B cell (primary cell): ENCODE results near the gene CKAP2L. TPM values are rescaled to one million over a fixed set of nuclear protein-coding genes. Genes with fewer than 3 reads are reported as not detected.

Source experiments
- ATAC-seq: fragments of 200-7000 bp; cut with Tn5 transposase; one replicate; pipeline ENCODE4 v1.10.0; 2021; ENCODE audit warnings: low read depth, mild to moderate bottlenecking, moderate number of reproducible peaks, moderate library complexity
- CTCF ChIA-PET: fragments of 350-600 bp; sonication (Branson Sonifier 250); formaldehyde crosslinking; loops from one replicate; lab custom pipeline; 2021; ENCODE audit warnings: antibody characterized with exemption, inconsistent platforms; lab: Charles Lee
- POLR2A ChIA-PET: fragments of 350-600 bp; sonication (Branson Sonifier 250); formaldehyde crosslinking; loops from one replicate; lab custom pipeline; 2021; ENCODE audit warnings: antibody characterized with exemption; lab: Charles Lee
- DNase-seq: peaks from one replicate; pipeline ENCODE4 v3.0.0; 2013
- H2AFZ ChIP-seq: 2 replicates; pipeline ENCODE4 v1.6.1; 2012; ENCODE audit warnings: mild to moderate bottlenecking, low read depth, low read length; ENCODE audit not compliant: insufficient read depth, poor library complexity, severe bottlenecking
- H3K27ac ChIP-seq, 2 donors: 1 replicate in 1 of 2; 2 replicates in 1 of 2; pipeline ENCODE4 v1.5.1; 2012 to 2013; ENCODE audit warnings: low read length in 2 of 2, mild to moderate bottlenecking in 2 of 2, moderate library complexity in 1 of 2
- H3K27me3 ChIP-seq, 4 experiments: fragments of 200-600 bp in 1 of 4; sonication (generic) in 1 of 4; replicated peaks in 1 of 4; 1 replicate in 2 of 4; 2 replicates in 2 of 4; pipeline versions ENCODE4 v1.6.1 to v1.7.0; 2013 to 2016; ENCODE audit warnings: low read length in 3 of 4, mild to moderate bottlenecking in 2 of 4, mixed read lengths in 1 of 4, moderate library complexity in 1 of 4; ENCODE audit not compliant: insufficient read depth in 4 of 4, control insufficient read depth in 3 of 4; ENCODE audit errors: control extremely low read depth in 1 of 4
- H3K36me3 ChIP-seq, 2 experiments: replicated peaks in 1 of 2; 1 replicate in 1 of 2; 2 replicates in 1 of 2; pipeline versions ENCODE4 v1.6.1 to v1.7.1; 2013; ENCODE audit warnings: low read length in 1 of 2; ENCODE audit not compliant: insufficient read depth in 2 of 2, control insufficient read depth in 1 of 2; ENCODE audit errors: control extremely low read depth in 1 of 2, extremely low read depth in 1 of 2
- H3K4me1 ChIP-seq, 2 donors: fragments of 200-600 bp in 1 of 2; sonication (generic) in 1 of 2; 1 replicate in 1 of 2; 2 replicates in 1 of 2; pipeline versions ENCODE4 v1.5.1 to v1.6.1; 2013 to 2017; ENCODE audit warnings: low read length in 2 of 2; ENCODE audit not compliant: control insufficient read depth in 2 of 2, insufficient read depth in 2 of 2
- H3K4me2 ChIP-seq: replicated peaks from 2 replicates; pipeline ENCODE3; 2012; ENCODE audit warnings: mild to moderate bottlenecking, low read depth, low read length; ENCODE audit not compliant: poor library complexity, severe bottlenecking
- H3K4me3 ChIP-seq, 5 experiments: fragments of 200-600 bp in 1 of 5; sonication (generic) in 1 of 5; 1 replicate in 3 of 5; 2 replicates in 2 of 5; pipeline versions ENCODE4 v1.5.1 to v1.7.0; 2011 to 2016; ENCODE audit warnings: low read length in 4 of 5, mild to moderate bottlenecking in 4 of 5, low read depth in 2 of 5, control low read depth in 1 of 5, moderate library complexity in 1 of 5; ENCODE audit not compliant: insufficient read depth in 1 of 5; ENCODE audit errors: control extremely low read depth in 1 of 5, extremely low read depth in 1 of 5
- H3K79me2 ChIP-seq: fragments of 200-600 bp; sonication (generic); one replicate; pipeline ENCODE4 v1.6.0; 2016; ENCODE audit warnings: low read length; ENCODE audit not compliant: control insufficient read depth, insufficient read depth
- H3K9ac ChIP-seq: fragments of 200-600 bp; sonication (generic); 2 replicates; pipeline ENCODE4 v1.6.1; 2017; ENCODE audit warnings: mild to moderate bottlenecking, low read length, moderate library complexity
- H3K9me3 ChIP-seq, 3 donors: one replicate each; pipeline versions ENCODE4 v1.6.1 to v1.7.1; 2013; ENCODE audit warnings: low read length in 2 of 3; ENCODE audit not compliant: control insufficient read depth in 2 of 3, insufficient read depth in 1 of 3; ENCODE audit errors: control extremely low read depth in 1 of 3
- H4K20me1 ChIP-seq: 2 replicates; pipeline ENCODE4 v1.6.0; 2012; ENCODE audit warnings: mild to moderate bottlenecking, low read length; ENCODE audit not compliant: insufficient read depth, control insufficient read depth, poor library complexity, severe bottlenecking
- H3K27ac Mint-ChIP-seq: one replicate; pipeline ENCODE4 v1.8.0; 2021; ENCODE audit warnings: mixed read lengths
- H3K27me3 Mint-ChIP-seq: one replicate; pipeline ENCODE4 v1.8.0; 2021; ENCODE audit warnings: mixed read lengths
- H3K4me1 Mint-ChIP-seq: one replicate; pipeline ENCODE4 v1.8.0; 2021; ENCODE audit warnings: mixed read lengths
- H3K4me3 Mint-ChIP-seq: one replicate; pipeline ENCODE4 v1.8.0; 2021; ENCODE audit warnings: mixed read lengths
- H3K9me3 Mint-ChIP-seq: one replicate; pipeline ENCODE4 v1.8.0; 2022; ENCODE audit warnings: mixed read lengths; ENCODE audit not compliant: insufficient read depth
- EZH2 ChIP-seq: IDR thresholded peaks from 2 replicates; pipeline ENCODE4 v1.6.1; 2012; ENCODE audit warnings: borderline replicate concordance, low read depth, mild to moderate bottlenecking, moderate library complexity, low read length; ENCODE audit not compliant: insufficient read depth, poor library complexity, severe bottlenecking
- WGBS: methylation state at CpG from one replicate; pipeline ENCODE4 v1.1.5; 2013; ENCODE audit warnings: missing lambda C conversion rate; ENCODE audit not compliant: insufficient coverage; 5-methylcytosine and 5-hydroxymethylcytosine counted together
- intact Hi-C: fragments of 100-400 bp; cut with micrococcal nuclease; formaldehyde crosslinking; loops from one replicate; pipeline ENCODE4 v1.10.0; 2022
- polyA plus RNA-seq: library from polyadenylated mRNA; depleted of rRNA; stranded (reverse); fragments of >200 nt; gene quantifications from 2 replicates; pipeline ENCODE4 v1.2.3, GENCODE V29; 2012
- total RNA-seq, 2 donors: library from RNA; stranded (reverse); fragments of 120-200 nt in 1 of 2; gene quantifications; 1 replicate in 1 of 2; 2 replicates in 1 of 2; pipeline versions ENCODE4 v1.2.3 to v1.2.4, GENCODE V29; 2013 to 2022
- TF ChIP-seq, protein P1 (sequence below): fragments of 200-600 bp; IDR thresholded peaks from one replicate; pipeline ENCODE4 v1.8.0; 2022; ENCODE audit warnings: antibody characterized with exemption, mild to moderate bottlenecking

The CKAP2L gene
- total and polyA plus RNA-seq, 2 donors (not counting 1 experiment from before 2014, with no cell fraction given), result 0.01 to 0.25 TPM

DNA sequence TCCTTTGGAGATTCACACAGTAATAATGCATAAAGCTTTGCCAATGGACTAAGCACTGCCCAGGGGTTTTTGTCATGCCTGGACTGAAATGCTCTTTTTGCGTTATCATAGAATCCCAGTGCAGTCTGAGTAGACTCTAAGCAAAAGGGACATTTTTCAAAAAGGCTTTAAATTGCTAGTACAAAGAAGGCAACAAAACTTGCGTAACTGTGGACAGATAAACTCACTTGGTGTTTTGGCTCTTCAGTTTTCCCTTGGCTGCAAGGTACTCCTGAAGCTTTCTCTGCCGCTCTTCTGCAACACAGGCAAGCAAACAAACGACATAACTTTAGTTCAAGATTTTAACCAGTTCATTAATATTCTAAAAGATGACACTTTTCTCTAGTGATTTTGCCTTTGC is 2.1 kb downstream of the CKAP2L start:
- Histone ChIP-seq H3K4me1 (peaks cover 5 to 12% of the 10 kb centered on the region in 2 donors), H3K4me3 (no peak overlapping the region), H3K27me3 (no peaks in the 10 kb centered on the region), H3K9ac (no peak overlapping the region), H4K20me1 (no peaks in the 10 kb centered on the region), H3K4me2 (no peak overlapping the region), H3K9me3 (no peaks in the 10 kb centered on the region), H3K36me3 (no peaks in the 10 kb centered on the region), H3K27ac (no peak overlapping the region), H2AFZ (no peak overlapping the region), H3K79me2 (peaks cover 13% of the 10 kb centered on the region)
- CTCF ChIA-PET, result interaction anchor here (0.7 to 1.0 kb wide), 2 partner anchors 9 to 10 kb away, joined by 3 to 4 read pairs; no protein-coding TSS in a partner anchor
- POLR2A ChIA-PET, result no interaction called here
- H3K27me3 Mint-ChIP-seq, result no peaks in the 10 kb centered on the region
- ATAC-seq (no peak), DNase-seq (no peak)
- TF ChIP-seq, protein P1, sequence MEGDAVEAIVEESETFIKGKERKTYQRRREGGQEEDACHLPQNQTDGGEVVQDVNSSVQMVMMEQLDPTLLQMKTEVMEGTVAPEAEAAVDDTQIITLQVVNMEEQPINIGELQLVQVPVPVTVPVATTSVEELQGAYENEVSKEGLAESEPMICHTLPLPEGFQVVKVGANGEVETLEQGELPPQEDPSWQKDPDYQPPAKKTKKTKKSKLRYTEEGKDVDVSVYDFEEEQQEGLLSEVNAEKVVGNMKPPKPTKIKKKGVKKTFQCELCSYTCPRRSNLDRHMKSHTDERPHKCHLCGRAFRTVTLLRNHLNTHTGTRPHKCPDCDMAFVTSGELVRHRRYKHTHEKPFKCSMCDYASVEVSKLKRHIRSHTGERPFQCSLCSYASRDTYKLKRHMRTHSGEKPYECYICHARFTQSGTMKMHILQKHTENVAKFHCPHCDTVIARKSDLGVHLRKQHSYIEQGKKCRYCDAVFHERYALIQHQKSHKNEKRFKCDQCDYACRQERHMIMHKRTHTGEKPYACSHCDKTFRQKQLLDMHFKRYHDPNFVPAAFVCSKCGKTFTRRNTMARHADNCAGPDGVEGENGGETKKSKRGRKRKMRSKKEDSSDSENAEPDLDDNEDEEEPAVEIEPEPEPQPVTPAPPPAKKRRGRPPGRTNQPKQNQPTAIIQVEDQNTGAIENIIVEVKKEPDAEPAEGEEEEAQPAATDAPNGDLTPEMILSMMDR, result no peak
- TF ChIP-seq EZH2, result no peak
- no peak overlapping the region for H3K27ac Mint-ChIP-seq
- H3K4me1 Mint-ChIP-seq, result peaks cover 21% of the 10 kb centered on the region
- H3K4me3 Mint-ChIP-seq, result no peak overlapping the region
- intact Hi-C loops, result loop anchor here (10.0 kb wide), 1 partner anchor 277 kb away; the partner anchor contains the start of gene TTL
- no peaks in the 10 kb centered on the region for H3K9me3 Mint-ChIP-seq
- 94% methylated on average over 4 of the region's 4 CpGs for WGBS

GRCh38 chr2:112760149-112760548 is 4.3 kb downstream of the CKAP2L start:
- Histone ChIP-seq H3K4me2 (no peak overlapping the region), H3K79me2 (peaks cover 13% of the 10 kb centered on the region), H3K27ac (no peak overlapping the region), H3K36me3 (no peaks in the 10 kb centered on the region), H3K4me3 (no peak overlapping the region), H4K20me1 (no peaks in the 10 kb centered on the region), H2AFZ (no peak overlapping the region), H3K27me3 (no peaks in the 10 kb centered on the region), H3K4me1 (peaks cover 2 to 10% of the 10 kb centered on the region in 2 donors), H3K9me3 (no peaks in the 10 kb centered on the region), H3K9ac (no peak overlapping the region)
- Mint-ChIP-seq H3K27me3 (no peaks in the 10 kb centered on the region), H3K4me3 (no peak overlapping the region), H3K9me3 (no peaks in the 10 kb centered on the region), H3K4me1 (peaks cover 17% of the 10 kb centered on the region), H3K27ac (no peak overlapping the region)
- CTCF ChIA-PET, result interaction anchor here (1.3 to 2.3 kb wide), 2 partner anchors 11 to 125 kb away, joined by 6 to 16 read pairs; no protein-coding TSS in a partner anchor
- ATAC-seq (no peak), DNase-seq (no peak)
- POLR2A ChIA-PET, result no interaction called here
- TF ChIP-seq, protein P1, result no peak
- no peak for TF ChIP-seq EZH2
- WGBS, result no CpG with 5 or more reads among the region's 1 CpG
- intact Hi-C loops, result loop anchor here (10.0 kb wide), 1 partner anchor 275 kb away; the partner anchor contains the start of gene TTL
